Measurements from ENCODE around the gene CCDC24. TPM values are rescaled to one million over a fixed set of nuclear protein-coding genes. Genes with fewer than 3 reads are reported as not detected.

The CCDC24 gene
- total and polyA plus RNA-seq, 2 donors (not counting 3 experiments of a cell fraction or from before 2014, with no cell fraction given) = 2.2 to 3.1 TPM

DNA sequence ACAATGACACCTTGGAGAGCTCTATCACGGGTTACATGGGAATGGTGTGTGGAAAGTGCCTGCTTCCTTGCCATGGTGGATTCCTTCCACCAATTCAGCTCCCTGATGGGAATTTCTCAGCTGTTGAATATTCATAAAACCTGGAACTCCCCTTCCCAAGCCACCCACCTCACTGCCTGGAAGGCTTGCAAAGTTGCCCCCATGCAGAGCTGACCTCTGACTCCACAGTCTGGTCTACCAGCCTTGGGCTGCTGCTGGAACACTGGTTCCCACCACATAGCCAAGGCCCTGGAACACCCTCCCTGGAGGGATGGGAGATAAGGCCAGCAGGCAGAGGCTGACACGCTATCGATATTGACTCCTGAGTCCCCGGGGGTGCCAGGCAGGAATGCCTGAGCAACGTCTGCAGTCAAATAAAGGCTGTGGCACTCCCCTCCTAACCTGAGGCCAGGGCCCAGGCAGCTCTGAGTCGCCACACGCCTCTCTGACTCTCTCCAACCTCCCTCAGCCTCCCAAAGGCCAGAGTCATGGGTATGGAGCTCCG, 8.8 kb downstream of the CCDC24 start:
- no TSS peak for BruUV-seq (replicated peaks)
- Histone ChIP-seq H3K4me2 (ENCODE audit: insufficient read depth, low read length) (no peak overlapping the region), H3K9ac (replicated peaks; ENCODE audit: extremely low read depth, insufficient read depth, low read length) (no peak overlapping the region), H4K20me1 (replicated peaks; ENCODE audit: control insufficient read depth, extremely low read depth, insufficient read depth, low read length) (no peaks in the 10 kb centered on the region), H3K27me3 (ENCODE audit: control insufficient read depth in 2 of 2, insufficient read depth in 2 of 2, low read length in 2 of 2) (no peaks in the 10 kb centered on the region), H3K79me2 (ENCODE audit: control insufficient read depth, insufficient read depth, low read length) (no peaks in the 10 kb centered on the region), H3K9me1 (replicated peaks; ENCODE audit: control insufficient read depth, extremely low read depth, insufficient read depth, low read length) (no peaks in the 10 kb centered on the region), H3K4me1 (ENCODE audit: control insufficient read depth, extremely low read depth, insufficient read depth, low read length) (no peaks in the 10 kb centered on the region), H3K27ac (ENCODE audit: insufficient read depth, low read depth, low read length) (no peak overlapping the region), H3K4me3 (replicated peaks in 1 of 3; ENCODE audit: insufficient read depth in 1 of 3, low read depth in 1 of 3, low read length in 3 of 3) (no peak overlapping the region), H3K36me3 (ENCODE audit: control insufficient read depth in 2 of 2, extremely low read depth in 1 of 2, insufficient read depth in 2 of 2, low read length in 2 of 2) (no peaks in the 10 kb centered on the region), H3K9me3 (replicated peaks; ENCODE audit: control insufficient read depth, insufficient read depth, low read length) (no peaks in the 10 kb centered on the region), H2AFZ (ENCODE audit: low read depth, low read length) (no peak overlapping the region)
- ChIA-PET CTCF (interaction anchor here (0.9 to 4.5 kb wide), 3 partner anchors 13 to 48 kb away, joined by 3 to 21 read pairs (median 4); no protein-coding TSS in a partner anchor), POLR2A (no interaction called here)
- dilution Hi-C loops (cut with MboI; ENCODE audit: extremely low pct_ligation_motif_present, low sequenced_read_pairs) = no loop called here
- no peak for TF ChIP-seq EZH2 (IDR thresholded peaks at IDR 0.05; ENCODE audit: borderline replicate concordance, low read depth, low read length, severe bottlenecking)
- TF ChIP-seq JUN (IDR thresholded peaks at IDR 0.05; ENCODE audit: borderline replicate concordance, insufficient read depth, insufficient read length, low read depth) = no peak
- TF ChIP-seq POLR2A (IDR thresholded peaks at IDR 0.05; ENCODE audit: low read depth, low read length) = no peak
- no peak for TF ChIP-seq GATA2 (IDR thresholded peaks at IDR 0.05; ENCODE audit: insufficient read depth, insufficient read length, low read depth, low read length)
- no peak for TF ChIP-seq POLR2AphosphoS5 (IDR thresholded peaks at IDR 0.05; ENCODE audit: insufficient read depth, low read depth, low read length)
- TF ChIP-seq, protein P1, sequence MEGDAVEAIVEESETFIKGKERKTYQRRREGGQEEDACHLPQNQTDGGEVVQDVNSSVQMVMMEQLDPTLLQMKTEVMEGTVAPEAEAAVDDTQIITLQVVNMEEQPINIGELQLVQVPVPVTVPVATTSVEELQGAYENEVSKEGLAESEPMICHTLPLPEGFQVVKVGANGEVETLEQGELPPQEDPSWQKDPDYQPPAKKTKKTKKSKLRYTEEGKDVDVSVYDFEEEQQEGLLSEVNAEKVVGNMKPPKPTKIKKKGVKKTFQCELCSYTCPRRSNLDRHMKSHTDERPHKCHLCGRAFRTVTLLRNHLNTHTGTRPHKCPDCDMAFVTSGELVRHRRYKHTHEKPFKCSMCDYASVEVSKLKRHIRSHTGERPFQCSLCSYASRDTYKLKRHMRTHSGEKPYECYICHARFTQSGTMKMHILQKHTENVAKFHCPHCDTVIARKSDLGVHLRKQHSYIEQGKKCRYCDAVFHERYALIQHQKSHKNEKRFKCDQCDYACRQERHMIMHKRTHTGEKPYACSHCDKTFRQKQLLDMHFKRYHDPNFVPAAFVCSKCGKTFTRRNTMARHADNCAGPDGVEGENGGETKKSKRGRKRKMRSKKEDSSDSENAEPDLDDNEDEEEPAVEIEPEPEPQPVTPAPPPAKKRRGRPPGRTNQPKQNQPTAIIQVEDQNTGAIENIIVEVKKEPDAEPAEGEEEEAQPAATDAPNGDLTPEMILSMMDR (IDR thresholded peaks at IDR 0.05; ENCODE audit: extremely low read depth in 1 of 2, insufficient read depth in 1 of 2, low read depth in 1 of 2, low read length in 2 of 2) = no peak
- TF ChIP-seq FOS (IDR thresholded peaks at IDR 0.05; ENCODE audit: borderline replicate concordance, insufficient read depth, low read length) = no peak
- TF ChIP-seq MYC (IDR thresholded peaks at IDR 0.05; ENCODE audit: low read depth, low read length) = no peak
- TF ChIP-seq, protein P2, sequence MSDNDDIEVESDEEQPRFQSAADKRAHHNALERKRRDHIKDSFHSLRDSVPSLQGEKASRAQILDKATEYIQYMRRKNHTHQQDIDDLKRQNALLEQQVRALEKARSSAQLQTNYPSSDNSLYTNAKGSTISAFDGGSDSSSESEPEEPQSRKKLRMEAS (IDR thresholded peaks at IDR 0.05; ENCODE audit: insufficient read depth, insufficient read length) = no peak
- intact Hi-C loops (cut with micrococcal nuclease) = loop anchor here (10.0 kb wide), 1 partner anchor 215 kb away; the partner anchor contains the start of gene DMAP1
- DNase-seq (ENCODE audit: low read depth, low spot score) (no peak), FAIRE-seq (no peak)

Measured in endothelial cell of umbilical vein (primary cell).